ENCODE results near the gene PTP4A2. TPM values are rescaled to one million over a fixed set of nuclear protein-coding genes. Genes with fewer than 3 reads are reported as not detected.
"Not testable (repeated sequence)": the region's sequence is repeated elsewhere in the genome, so short reads cannot be mapped to it uniquely, and the experiment has no call there.

PTP4A2 gene
- total RNA-seq, 1 experiment from 2014 or later = 201 TPM

- ChIA-PET POLR2A (ENCODE audit: unreplicated experiment) (interaction anchor here (0.5 to 1.1 kb wide), 5 partner anchors 10 to 391 kb away, joined by 3 to 6 read pairs (median 3); partner anchors contain the start of gene MARCKSL1), CTCF (interaction anchor here (0.6 to 0.9 kb wide), 3 partner anchors 19 to 129 kb away, joined by 3 to 5 read pairs (median 3); partner anchors contain the start of gene SPOCD1)
- Histone ChIP-seq H3K4me3 (peak overlapping the region; percentile 62), H3K9me2 (ENCODE audit: insufficient read depth) (no peaks in the 10 kb centered on the region), H4K20me1 (ENCODE audit: insufficient read depth) (no peaks in the 10 kb centered on the region), H3K4me1 (replicated peaks; ENCODE audit: insufficient read depth) (peaks cover 66% of the 10 kb centered on the region), H3K27me3 (ENCODE audit: insufficient read depth, low read depth) (no peaks in the 10 kb centered on the region), H2AFZ (peak overlapping the region; percentile 89), H3K27ac (peak overlapping the region; percentile 95), H3F3A (ENCODE audit: insufficient read depth, low read depth) (peaks cover 76% of the 10 kb centered on the region), H3K4me2 (peak overlapping the region; percentile 92), H3K79me2 (ENCODE audit: low read depth) (peaks cover 19% of the 10 kb centered on the region), H3K9me3 (ENCODE audit: insufficient read depth, low read depth) (no peaks in the 10 kb centered on the region), H3K36me3 (ENCODE audit: low read depth) (no peaks in the 10 kb centered on the region)
- BruUV-seq (replicated peaks) = TSS peak; percentile 74
- intact Hi-C loops (cut with micrococcal nuclease; ENCODE audit: unreplicated experiment) = loop anchor here (1.0 kb wide), 1 partner anchor 12 kb away; no protein-coding TSS in a partner anchor
- DNase-seq = peak; percentile 90 to 93
- TF ChIP-seq EZH2 (IDR thresholded peaks at IDR 0.05; ENCODE audit: low read depth) (no peak), CTCF (conservative IDR thresholded peaks at IDR 0.05) (peak; percentile 22; the same call in 1 of the 2 replicates)
Measured at GRCh38 chr1:31944205-31945089, 6.3 kb upstream of the PTP4A2 start.

- intact Hi-C loops (cut with micrococcal nuclease; ENCODE audit: unreplicated experiment) = loop anchor here (1.0 kb wide), 1 partner anchor 13 kb away; no protein-coding TSS in a partner anchor
Measured at GRCh38 chr1:31943546-31944184, 5.5 kb upstream of the PTP4A2 start.

DNA sequence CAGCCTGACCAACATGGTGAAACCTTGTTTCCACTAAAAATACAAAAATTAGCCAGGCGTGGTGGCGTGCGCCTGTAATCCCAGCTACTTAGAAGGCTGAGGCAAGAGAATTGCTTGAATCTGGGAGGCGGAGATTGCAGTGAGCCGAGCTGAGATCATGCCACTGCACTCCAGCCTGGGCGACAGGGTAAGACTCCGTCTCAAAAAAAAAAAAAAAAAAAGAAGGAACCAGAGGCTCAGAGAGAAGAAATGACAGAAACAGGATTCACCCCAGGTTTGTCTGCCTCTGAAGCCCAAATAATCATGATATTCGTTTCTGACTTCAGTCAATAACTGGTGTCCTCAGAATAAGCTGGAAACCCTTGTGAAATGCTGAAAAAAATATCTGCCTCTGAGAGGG is 3.9 kb upstream of the PTP4A2 start:
- Histone ChIP-seq H3K4me1 (replicated peaks; ENCODE audit: insufficient read depth) (peaks cover 76% of the 10 kb centered on the region), H3K4me2 (peak overlapping the region; percentile 2; the same call in 1 of the 2 replicates), H3F3A (ENCODE audit: insufficient read depth, low read depth) (peaks cover 87% of the 10 kb centered on the region), H3K27ac (peak overlapping the region; percentile 95), H3K79me2 (ENCODE audit: low read depth) (peaks cover 35% of the 10 kb centered on the region)
- H3K9me2 ChIP-seq (ENCODE audit: insufficient read depth); DNase-seq; H3K36me3 ChIP-seq (ENCODE audit: low read depth); intact Hi-C loops (cut with micrococcal nuclease; ENCODE audit: unreplicated experiment); H2AFZ ChIP-seq; H3K27me3 ChIP-seq (ENCODE audit: insufficient read depth, low read depth); H4K20me1 ChIP-seq (ENCODE audit: insufficient read depth); H3K9me3 ChIP-seq (ENCODE audit: insufficient read depth, low read depth); POLR2A ChIA-PET (ENCODE audit: unreplicated experiment); H3K4me3 ChIP-seq; BruUV-seq (replicated peaks): not testable (repeated sequence)
- CTCF ChIA-PET = interaction anchor here (0.5 to 0.6 kb wide), 2 partner anchors 166 to 179 kb away, joined by 3 read pairs; partner anchors contain the start of gene KPNA6

More at GRCh38 chr1:31943546-31944184, 5.5 kb upstream of the PTP4A2 start:
- Histone ChIP-seq H3K4me2 (peak overlapping the region; percentile 92), H3K4me3 (peak overlapping the region; percentile 62; the same call in 1 of the 2 replicates), H4K20me1 (ENCODE audit: insufficient read depth) (no peaks in the 10 kb centered on the region), H3K9me3 (ENCODE audit: insufficient read depth, low read depth) (no peaks in the 10 kb centered on the region), H3F3A (ENCODE audit: insufficient read depth, low read depth) (peaks cover 84% of the 10 kb centered on the region), H3K9me2 (ENCODE audit: insufficient read depth) (no peaks in the 10 kb centered on the region), H3K79me2 (ENCODE audit: low read depth) (peaks cover 25% of the 10 kb centered on the region), H2AFZ (0 out of 2 replicates have a peak overlapping the region, but pooled peaks have one; percentile 89), H3K36me3 (ENCODE audit: low read depth) (no peaks in the 10 kb centered on the region), H3K27me3 (ENCODE audit: insufficient read depth, low read depth) (no peaks in the 10 kb centered on the region), H3K4me1 (replicated peaks; ENCODE audit: insufficient read depth) (peaks cover 74% of the 10 kb centered on the region), H3K27ac (peak overlapping the region; percentile 95)
- TF ChIP-seq CTCF (conservative IDR thresholded peaks at IDR 0.05) = no peak
- TF ChIP-seq EZH2 (IDR thresholded peaks at IDR 0.05; ENCODE audit: low read depth) = no peak
- no peak for DNase-seq
- POLR2A ChIA-PET (ENCODE audit: unreplicated experiment) = interaction anchor here (0.5 to 1.1 kb wide), 5 partner anchors 9 to 359 kb away, joined by 3 to 11 read pairs (median 4); no protein-coding TSS in a partner anchor
- CTCF ChIA-PET = interaction anchor here (0.6 to 0.9 kb wide), 2 partner anchors 20 to 128 kb away, joined by 3 read pairs; partner anchors contain the start of gene SPOCD1
- BruUV-seq (replicated peaks) = TSS peak; percentile 82

Data from PC-9 (cell line).